Measurements from ENCODE around the gene KLHL5.

KLHL5 gene

GRCh38 chr4:39047681-39048080 is 14.4 kb upstream of the KLHL5 start:
- H3K9me3 ChIP-seq (ENCODE audit: control insufficient read depth, low read length): no peaks in the 10 kb centered on the region
- H3K18ac ChIP-seq (ENCODE audit: low read depth in 1 of 2, low read length in 2 of 2): no peak overlapping the region
- H3K4me3 ChIP-seq (ENCODE audit: insufficient read depth in 1 of 2, low read depth in 1 of 2, low read length in 2 of 2): no peak overlapping the region
- H2BK12ac ChIP-seq (ENCODE audit: low read length in 2 of 2): no peak overlapping the region
- H2AFZ ChIP-seq (ENCODE audit: low read depth, low read length): no peak overlapping the region
- no peak overlapping the region for H3K4ac ChIP-seq (ENCODE audit: low read depth in 1 of 2, low read length in 2 of 2)
- H3K79me1 ChIP-seq (replicated peaks; ENCODE audit: low read length, poor library complexity, severe bottlenecking): no peaks in the 10 kb centered on the region
- H3K27me3 ChIP-seq (ENCODE audit: control insufficient read depth in 1 of 2, insufficient read depth in 1 of 2, low read length in 2 of 2): no peaks in the 10 kb centered on the region
- H3K36me3 ChIP-seq (ENCODE audit: control insufficient read depth in 1 of 2, insufficient read depth in 2 of 2, low read depth in 1 of 2, low read length in 2 of 2): peaks cover 0 to 2% of the 10 kb centered on the region in 2 experiments
- peak; percentile 18 for DNase-seq
- 79% methylated on average over 2 of the region's 2 CpGs for WGBS
- H3K14ac ChIP-seq (ENCODE audit: low read length in 2 of 2): no peak overlapping the region
- no peak overlapping the region for H3K27ac ChIP-seq (ENCODE audit: low read length, poor library complexity, severe bottlenecking)
- peaks cover 5% of the 10 kb centered on the region for H3K4me1 ChIP-seq (ENCODE audit: control insufficient read depth, insufficient read depth, low read depth, low read length)
- H4K8ac ChIP-seq (ENCODE audit: low read length): no peak overlapping the region
- no peak overlapping the region for H3K4me2 ChIP-seq (ENCODE audit: low read length, poor library complexity, severe bottlenecking)
- H3K9ac ChIP-seq (ENCODE audit: low read length): no peak overlapping the region
- no peak overlapping the region for H2BK120ac ChIP-seq (ENCODE audit: low read depth, low read length)
- H2AK5ac ChIP-seq (ENCODE audit: low read length, severe bottlenecking): no peak overlapping the region
- H3K23ac ChIP-seq (ENCODE audit: low read length in 2 of 2): no peak overlapping the region
- no peak overlapping the region for H2BK15ac ChIP-seq (ENCODE audit: low read depth, poor library complexity, severe bottlenecking)
- H2BK5ac ChIP-seq (ENCODE audit: low read depth, low read length, poor library complexity, severe bottlenecking): no peak overlapping the region
- no peak overlapping the region for H4K91ac ChIP-seq (ENCODE audit: low read length)

- Histone ChIP-seq H3K4me1 (ENCODE audit: control insufficient read depth, insufficient read depth, low read depth, low read length) (peaks cover 2% of the 10 kb centered on the region), H3K27ac (ENCODE audit: low read length, poor library complexity, severe bottlenecking) (no peak overlapping the region), H3K9me3 (ENCODE audit: control insufficient read depth, low read length) (no peaks in the 10 kb centered on the region), H3K4ac (ENCODE audit: low read depth in 1 of 2, low read length in 2 of 2) (no peak overlapping the region), H2BK12ac (ENCODE audit: low read length in 2 of 2) (no peak overlapping the region), H3K79me1 (replicated peaks; ENCODE audit: low read length, poor library complexity, severe bottlenecking) (no peaks in the 10 kb centered on the region), H3K23ac (ENCODE audit: low read length in 2 of 2) (no peak overlapping the region), H2BK5ac (ENCODE audit: low read depth, low read length, poor library complexity, severe bottlenecking) (no peak overlapping the region), H2BK120ac (ENCODE audit: low read depth, low read length) (no peak overlapping the region), H3K27me3 (ENCODE audit: control insufficient read depth in 1 of 2, insufficient read depth in 1 of 2, low read length in 2 of 2) (no peaks in the 10 kb centered on the region), H3K4me2 (ENCODE audit: low read length, poor library complexity, severe bottlenecking) (no peak overlapping the region), H3K36me3 (ENCODE audit: control insufficient read depth in 1 of 2, insufficient read depth in 2 of 2, low read depth in 1 of 2, low read length in 2 of 2) (peaks cover 0 to 2% of the 10 kb centered on the region in 2 experiments), H2BK15ac (ENCODE audit: low read depth, poor library complexity, severe bottlenecking) (no peak overlapping the region), H3K18ac (ENCODE audit: low read depth in 1 of 2, low read length in 2 of 2) (no peak overlapping the region), H2AFZ (ENCODE audit: low read depth, low read length) (no peak overlapping the region), H4K8ac (ENCODE audit: low read length) (no peak overlapping the region), H3K9ac (ENCODE audit: low read length) (no peak overlapping the region), H3K14ac (ENCODE audit: low read length in 2 of 2) (no peak overlapping the region), H3K4me3 (ENCODE audit: insufficient read depth in 1 of 2, low read depth in 1 of 2, low read length in 2 of 2) (no peak overlapping the region), H2AK5ac (ENCODE audit: low read length, severe bottlenecking) (no peak overlapping the region), H4K91ac (ENCODE audit: low read length) (no peak overlapping the region)
- 88% methylated on average over 1 of the region's 1 CpG for WGBS
- peak; percentile 23 for DNase-seq
Observed at GRCh38 chr4:39048311-39048710, 13.7 kb upstream of the KLHL5 start.

- Histone ChIP-seq H3K27ac (ENCODE audit: low read length, poor library complexity, severe bottlenecking) (no peak overlapping the region), H3K36me3 (ENCODE audit: control insufficient read depth in 1 of 2, insufficient read depth in 2 of 2, low read depth in 1 of 2, low read length in 2 of 2) (peaks cover 0 to 2% of the 10 kb centered on the region in 2 experiments), H4K91ac (ENCODE audit: low read length) (no peak overlapping the region), H3K27me3 (ENCODE audit: control insufficient read depth in 1 of 2, insufficient read depth in 1 of 2, low read length in 2 of 2) (no peaks in the 10 kb centered on the region), H2AK5ac (ENCODE audit: low read length, severe bottlenecking) (no peak overlapping the region), H2BK15ac (ENCODE audit: low read depth, poor library complexity, severe bottlenecking) (no peak overlapping the region), H4K8ac (ENCODE audit: low read length) (no peak overlapping the region), H3K14ac (ENCODE audit: low read length in 2 of 2) (no peak overlapping the region), H2BK12ac (ENCODE audit: low read length in 2 of 2) (no peak overlapping the region), H3K4ac (ENCODE audit: low read depth in 1 of 2, low read length in 2 of 2) (no peak overlapping the region), H3K4me1 (ENCODE audit: control insufficient read depth, insufficient read depth, low read depth, low read length) (peaks cover 2% of the 10 kb centered on the region), H3K9ac (ENCODE audit: low read length) (no peak overlapping the region), H3K23ac (ENCODE audit: low read length in 2 of 2) (no peak overlapping the region), H3K79me1 (replicated peaks; ENCODE audit: low read length, poor library complexity, severe bottlenecking) (no peaks in the 10 kb centered on the region), H2BK5ac (ENCODE audit: low read depth, low read length, poor library complexity, severe bottlenecking) (no peak overlapping the region), H3K4me3 (ENCODE audit: insufficient read depth in 1 of 2, low read depth in 1 of 2, low read length in 2 of 2) (no peak overlapping the region), H2BK120ac (ENCODE audit: low read depth, low read length) (no peak overlapping the region), H3K4me2 (ENCODE audit: low read length, poor library complexity, severe bottlenecking) (no peak overlapping the region), H3K18ac (ENCODE audit: low read depth in 1 of 2, low read length in 2 of 2) (peak overlapping the region in 1 of 2 experiments; percentile 74), H2AFZ (ENCODE audit: low read depth, low read length) (no peak overlapping the region), H3K9me3 (ENCODE audit: control insufficient read depth, low read length) (no peaks in the 10 kb centered on the region)
- 80% methylated on average over 2 of the region's 2 CpGs for WGBS
- DNase-seq: no peak
Observed at GRCh38 chr4:39050590-39050989, 11.4 kb upstream of the KLHL5 start.

- 75% methylated on average over 1 of the region's 1 CpG for WGBS
Observed at GRCh38 chr4:39051492-39051891, 10.5 kb upstream of the KLHL5 start.

More at GRCh38 chr4:39051492-39051891, 10.5 kb upstream of the KLHL5 start:
- no peak overlapping the region for H3K9ac ChIP-seq (ENCODE audit: low read length)
- no peak overlapping the region for H4K8ac ChIP-seq (ENCODE audit: low read length)
- H2BK15ac ChIP-seq (ENCODE audit: low read depth, poor library complexity, severe bottlenecking): no peak overlapping the region
- no peak overlapping the region for H3K18ac ChIP-seq (ENCODE audit: low read depth in 1 of 2, low read length in 2 of 2)
- H2BK120ac ChIP-seq (ENCODE audit: low read depth, low read length): no peak overlapping the region
- H4K91ac ChIP-seq (ENCODE audit: low read length): no peak overlapping the region
- H3K36me3 ChIP-seq (ENCODE audit: control insufficient read depth in 1 of 2, insufficient read depth in 2 of 2, low read depth in 1 of 2, low read length in 2 of 2): peaks cover 0 to 2% of the 10 kb centered on the region in 2 experiments
- no peak overlapping the region for H3K4me2 ChIP-seq (ENCODE audit: low read length, poor library complexity, severe bottlenecking)
- H2BK5ac ChIP-seq (ENCODE audit: low read depth, low read length, poor library complexity, severe bottlenecking): no peak overlapping the region
- H2BK12ac ChIP-seq (ENCODE audit: low read length in 2 of 2): no peak overlapping the region
- H3K14ac ChIP-seq (ENCODE audit: low read length in 2 of 2): no peak overlapping the region
- H3K27me3 ChIP-seq (ENCODE audit: control insufficient read depth in 1 of 2, insufficient read depth in 1 of 2, low read length in 2 of 2): no peaks in the 10 kb centered on the region
- H3K4me1 ChIP-seq (ENCODE audit: control insufficient read depth, insufficient read depth, low read depth, low read length): peaks cover 2% of the 10 kb centered on the region
- H2AK5ac ChIP-seq (ENCODE audit: low read length, severe bottlenecking): no peak overlapping the region
- H3K79me1 ChIP-seq (replicated peaks; ENCODE audit: low read length, poor library complexity, severe bottlenecking): no peaks in the 10 kb centered on the region
- H3K4ac ChIP-seq (ENCODE audit: low read depth in 1 of 2, low read length in 2 of 2): no peak overlapping the region
- H3K9me3 ChIP-seq (ENCODE audit: control insufficient read depth, low read length): no peaks in the 10 kb centered on the region
- H3K27ac ChIP-seq (ENCODE audit: low read length, poor library complexity, severe bottlenecking): no peak overlapping the region
- H2AFZ ChIP-seq (ENCODE audit: low read depth, low read length): no peak overlapping the region
- H3K4me3 ChIP-seq (ENCODE audit: insufficient read depth in 1 of 2, low read depth in 1 of 2, low read length in 2 of 2): no peak overlapping the region
- H3K23ac ChIP-seq (ENCODE audit: low read length in 2 of 2): no peak overlapping the region
- no peak for DNase-seq
